ENCODE data around the gene COPA. TPM values are rescaled to one million over a fixed set of nuclear protein-coding genes. Genes with fewer than 3 reads are reported as not detected.
A peak's percentile ranks its signal among the peaks of the same experiment; 100 is the strongest.

COPA gene
- total and polyA plus RNA-seq, 2 donors (not counting 3 experiments of a cell fraction or from before 2014, with no cell fraction given), result 127 to 185 TPM

- DNase-seq (ENCODE audit: low read depth, low spot score), result peak; percentile 28
- Histone ChIP-seq H4K20me1 (replicated peaks; ENCODE audit: control insufficient read depth, extremely low read depth, insufficient read depth, low read length) (no peaks in the 10 kb centered on the region), H3K9me1 (replicated peaks; ENCODE audit: control insufficient read depth, extremely low read depth, insufficient read depth, low read length) (no peaks in the 10 kb centered on the region), H3K9ac (replicated peaks; ENCODE audit: extremely low read depth, insufficient read depth, low read length) (no peak overlapping the region), H3K4me1 (ENCODE audit: control insufficient read depth, extremely low read depth, insufficient read depth, low read length) (peaks cover 5% of the 10 kb centered on the region), H3K4me3 (replicated peaks in 1 of 3; ENCODE audit: insufficient read depth in 1 of 3, low read depth in 1 of 3, low read length in 3 of 3) (no peak overlapping the region), H3K79me2 (ENCODE audit: control insufficient read depth, insufficient read depth, low read length) (peaks cover 31% of the 10 kb centered on the region), H3K27me3 (ENCODE audit: control insufficient read depth in 2 of 2, insufficient read depth in 2 of 2, low read length in 2 of 2) (no peaks in the 10 kb centered on the region), H3K4me2 (ENCODE audit: insufficient read depth, low read length) (no peak overlapping the region), H2AFZ (ENCODE audit: low read depth, low read length) (no peak overlapping the region), H3K9me3 (replicated peaks; ENCODE audit: control insufficient read depth, insufficient read depth, low read length) (no peaks in the 10 kb centered on the region), H3K36me3 (ENCODE audit: control insufficient read depth in 2 of 2, extremely low read depth in 1 of 2, insufficient read depth in 2 of 2, low read length in 2 of 2) (peaks cover 4 to 10% of the 10 kb centered on the region in 2 experiments), H3K27ac (ENCODE audit: insufficient read depth, low read depth, low read length) (no peak overlapping the region)
- POLR2A ChIA-PET, result no interaction called here
- intact Hi-C loops (cut with micrococcal nuclease) (no loop called here), dilution Hi-C loops (cut with MboI; ENCODE audit: extremely low pct_ligation_motif_present, low sequenced_read_pairs) (no loop called here)
- CTCF ChIA-PET, result interaction anchor here (0.8 to 7.5 kb wide), 10 partner anchors 8 to 158 kb away, joined by 3 to 61 read pairs (median 4); no protein-coding TSS in a partner anchor
- TF ChIP-seq POLR2AphosphoS5 (IDR thresholded peaks at IDR 0.05; ENCODE audit: insufficient read depth, low read depth, low read length) (no peak), FOS (IDR thresholded peaks at IDR 0.05; ENCODE audit: borderline replicate concordance, insufficient read depth, low read length) (no peak), CTCF (IDR thresholded peaks at IDR 0.05; ENCODE audit: extremely low read depth in 1 of 2, insufficient read depth in 1 of 2, low read depth in 1 of 2, low read length in 2 of 2) (no peak)
- BruUV-seq (replicated peaks), result no TSS peak
- peak; percentile 44 for FAIRE-seq
These were observed 98.8 kb downstream of the COPA start for GRCh38 chr1:160244209-160244608.

GRCh38 chr1:160243767-160244166, 99.3 kb downstream of the COPA start:
- dilution Hi-C loops (cut with MboI; ENCODE audit: extremely low pct_ligation_motif_present, low sequenced_read_pairs) (no loop called here), intact Hi-C loops (cut with micrococcal nuclease) (no loop called here)
- no peaks in the 10 kb centered on the region for H4K20me1 ChIP-seq (replicated peaks; ENCODE audit: control insufficient read depth, extremely low read depth, insufficient read depth, low read length)
- TF ChIP-seq EZH2 (IDR thresholded peaks at IDR 0.05; ENCODE audit: borderline replicate concordance, low read depth, low read length, severe bottlenecking) (no peak), CTCF (IDR thresholded peaks at IDR 0.05; ENCODE audit: extremely low read depth in 1 of 2, insufficient read depth in 1 of 2, low read depth in 1 of 2, low read length in 2 of 2) (no peak), POLR2AphosphoS5 (IDR thresholded peaks at IDR 0.05; ENCODE audit: insufficient read depth, low read depth, low read length) (no peak), POLR2A (IDR thresholded peaks at IDR 0.05; ENCODE audit: low read depth, low read length) (no peak), GATA2 (IDR thresholded peaks at IDR 0.05; ENCODE audit: insufficient read depth, insufficient read length, low read depth, low read length) (no peak), FOS (IDR thresholded peaks at IDR 0.05; ENCODE audit: borderline replicate concordance, insufficient read depth, low read length) (no peak), JUN (IDR thresholded peaks at IDR 0.05; ENCODE audit: borderline replicate concordance, insufficient read depth, insufficient read length, low read depth) (no peak), MYC (IDR thresholded peaks at IDR 0.05; ENCODE audit: low read depth, low read length) (no peak), MAX (IDR thresholded peaks at IDR 0.05; ENCODE audit: insufficient read depth, insufficient read length) (no peak)
- H3K27me3 ChIP-seq (ENCODE audit: control insufficient read depth in 2 of 2, insufficient read depth in 2 of 2, low read length in 2 of 2), result no peaks in the 10 kb centered on the region
- H3K4me3 ChIP-seq (replicated peaks in 1 of 3; ENCODE audit: insufficient read depth in 1 of 3, low read depth in 1 of 3, low read length in 3 of 3), result no peak overlapping the region
- no peak overlapping the region for H3K9ac ChIP-seq (replicated peaks; ENCODE audit: extremely low read depth, insufficient read depth, low read length)
- ChIA-PET POLR2A (interaction anchor here (1.1 kb wide), 1 partner anchor 16 kb away, joined by 3 read pairs; no protein-coding TSS in a partner anchor), CTCF (interaction anchor here (0.7 to 7.5 kb wide), 8 partner anchors 8 to 51 kb away, joined by 3 to 61 read pairs (median 6); no protein-coding TSS in a partner anchor)
- H3K27ac ChIP-seq (ENCODE audit: insufficient read depth, low read depth, low read length), result no peak overlapping the region
- DNase-seq (ENCODE audit: low read depth, low spot score) (peak; percentile 60), FAIRE-seq (no peak)
- no peak overlapping the region for H3K4me2 ChIP-seq (ENCODE audit: insufficient read depth, low read length)
- no peaks in the 10 kb centered on the region for H3K9me3 ChIP-seq (replicated peaks; ENCODE audit: control insufficient read depth, insufficient read depth, low read length)
- peaks cover 5% of the 10 kb centered on the region for H3K4me1 ChIP-seq (ENCODE audit: control insufficient read depth, extremely low read depth, insufficient read depth, low read length)
- BruUV-seq (replicated peaks), result no TSS peak
- peaks cover 29% of the 10 kb centered on the region for H3K79me2 ChIP-seq (ENCODE audit: control insufficient read depth, insufficient read depth, low read length)
- peaks cover 5 to 10% of the 10 kb centered on the region in 2 experiments for H3K36me3 ChIP-seq (ENCODE audit: control insufficient read depth in 2 of 2, extremely low read depth in 1 of 2, insufficient read depth in 2 of 2, low read length in 2 of 2)
- no peak overlapping the region for H2AFZ ChIP-seq (ENCODE audit: low read depth, low read length)
- H3K9me1 ChIP-seq (replicated peaks; ENCODE audit: control insufficient read depth, extremely low read depth, insufficient read depth, low read length), result no peaks in the 10 kb centered on the region

Data from endothelial cell of umbilical vein (primary cell).